HEK293 (cell line): Measurements from ENCODE around the gene COL4A1.

Experiments
- ATF2 ChIP-seq: fragments of 450-650 bp; formaldehyde crosslinking; IDR thresholded peaks from 2 replicates; pipeline ENCODE4 v1.5.1; 2016; ENCODE audit warnings: missing biosample characterization, missing genetic modification characterization, low read depth
- CTCF ChIP-seq: fragments of 450-650 bp; formaldehyde crosslinking; IDR thresholded peaks from 2 replicates; pipeline ENCODE4 v1.5.1; 2016; ENCODE audit warnings: missing biosample characterization, missing genetic modification characterization
- INSM2 ChIP-seq: fragments of 450-650 bp; formaldehyde crosslinking; IDR thresholded peaks from 2 replicates; pipeline ENCODE4 v1.5.1; 2016; ENCODE audit warnings: missing biosample characterization, missing genetic modification characterization
- ZBTB44 ChIP-seq: fragments of 450-650 bp; IDR thresholded peaks from 2 replicates; pipeline ENCODE4 v1.5.1; 2018; ENCODE audit warnings: missing biosample characterization, mild to moderate bottlenecking, missing genetic modification characterization
- ZBTB7A ChIP-seq: fragments of 450-650 bp; formaldehyde crosslinking; IDR thresholded peaks from 2 replicates; pipeline ENCODE4 v1.5.1; 2016; ENCODE audit warnings: low read depth, missing biosample characterization, missing genetic modification characterization
- ZNF23 ChIP-seq: fragments of 450-650 bp; formaldehyde crosslinking; IDR thresholded peaks from 2 replicates; pipeline ENCODE4 v1.5.1; 2016; ENCODE audit warnings: missing biosample characterization, missing genetic modification characterization, borderline replicate concordance
- ZNF324 ChIP-seq: fragments of 450-650 bp; formaldehyde crosslinking; IDR thresholded peaks from 2 replicates; pipeline ENCODE4 v1.5.1; 2016; ENCODE audit warnings: missing biosample characterization, missing genetic modification characterization

GRCh38 chr13:110300090-110300815 is 6.7 kb downstream of the COL4A1 start:
- TF ChIP-seq ZBTB7A (no peak), INSM2 (tag by site-specific recombination) (no peak), CTCF (tag by site-specific recombination) (no peak), ZBTB44 (tag by site-specific recombination) (no peak), ATF2 (tag by site-specific recombination) (no peak), ZNF324 (tag by site-specific recombination) (no peak), ZNF23 (tag by site-specific recombination) (no peak)
